GM21367 (cell line): Measurements from ENCODE around the gene MYO1G.
A peak's percentile ranks its signal among the peaks of the same experiment; 100 is the strongest.
"Not testable (repeated sequence)": the region's sequence is repeated elsewhere in the genome, so short reads cannot be mapped to it uniquely, and the experiment has no call there.

Experiments
- ATAC-seq: cut with Tn5 transposase; IDR thresholded peaks from one replicate; pipeline ENCODE4 v1.9.1; 2021; ENCODE audit not compliant: unreplicated experiment

MYO1G gene

GRCh38 chr7:44978511-44979366, at the start of gene MYO1G:
Gene MYO1G, minus strand, starts transcription at chr7:44979015. Its CDS starts 54 bp downstream, at chr7:44978961.
- peak; percentile 50 for ATAC-seq

DNA sequence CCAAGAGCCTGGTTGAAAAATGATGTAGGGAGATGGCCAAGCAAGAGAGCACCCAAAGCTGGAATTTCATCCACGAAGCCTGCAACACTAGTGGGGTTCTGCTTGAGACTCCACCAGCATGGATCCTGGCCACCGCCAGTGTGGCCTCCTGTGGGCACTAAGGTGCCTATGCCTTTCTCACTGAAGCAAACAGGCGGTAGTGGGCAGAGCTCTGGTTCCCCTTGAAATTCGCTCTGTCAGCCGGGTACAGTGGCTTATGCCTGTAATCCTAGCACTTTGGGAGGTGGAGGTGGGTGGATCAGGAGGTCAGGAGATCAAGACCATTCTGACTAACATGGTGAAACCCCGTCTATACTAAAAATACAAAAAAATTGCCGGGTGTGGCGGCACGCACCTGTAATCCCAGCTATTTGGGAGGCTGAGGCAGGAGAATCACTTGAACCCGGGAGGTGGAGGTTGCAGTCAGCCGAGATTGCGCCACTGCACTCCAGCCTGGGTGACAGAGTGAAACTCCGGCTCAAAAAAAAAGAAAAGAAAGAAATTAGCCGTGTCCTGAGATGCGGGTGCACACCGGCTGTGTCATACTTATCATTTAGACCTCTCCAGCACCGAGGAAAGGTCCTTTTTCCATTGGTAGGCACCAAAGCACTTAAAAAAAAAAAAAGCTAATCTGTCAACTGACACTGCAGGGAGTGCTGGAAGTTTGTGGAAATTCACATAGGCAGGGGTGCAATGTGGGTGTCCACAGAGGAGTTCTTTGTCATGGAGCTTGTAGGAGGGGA, 49.5 kb upstream of the MYO1G start:
- ATAC-seq, result no peak

- ATAC-seq, result no peak
Measured at GRCh38 chr7:45027774-45028114, 48.9 kb upstream of the MYO1G start.

GRCh38 chr7:45026984-45027773, 48.4 kb upstream of the MYO1G start:
- ATAC-seq, result no peak

GRCh38 chr7:45026013-45026412, 47.2 kb upstream of the MYO1G start:
- no peak for ATAC-seq

DNA sequence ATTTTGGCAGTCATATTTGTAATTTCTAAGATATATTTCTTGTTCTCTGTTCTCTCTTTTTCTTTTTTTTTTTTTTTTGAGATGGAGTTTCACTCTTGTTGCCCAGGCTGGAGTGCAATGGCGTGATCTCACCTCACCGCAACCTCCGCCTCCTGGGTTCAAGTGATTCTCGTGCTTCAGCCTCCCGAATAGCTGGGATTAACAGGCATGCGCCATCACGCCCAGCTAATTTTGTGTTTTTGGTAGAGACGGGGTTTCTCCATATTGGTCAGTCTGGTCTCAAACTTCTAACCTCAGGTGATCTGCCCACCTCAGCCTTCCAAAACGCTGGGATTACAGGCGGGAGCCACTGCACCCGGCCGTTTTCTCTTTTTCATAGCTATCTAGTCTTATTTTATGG, 46.7 kb upstream of the MYO1G start:
- not testable (repeated sequence) for ATAC-seq

GRCh38 chr7:45024126-45024744, 45.4 kb upstream of the MYO1G start:
- no peak for ATAC-seq

- ATAC-seq, result peak; percentile 66
Measured at GRCh38 chr7:45021604-45022296, 42.9 kb upstream of the MYO1G start.

GRCh38 chr7:45020915-45021314, 42.1 kb upstream of the MYO1G start:
- ATAC-seq, result no peak

DNA sequence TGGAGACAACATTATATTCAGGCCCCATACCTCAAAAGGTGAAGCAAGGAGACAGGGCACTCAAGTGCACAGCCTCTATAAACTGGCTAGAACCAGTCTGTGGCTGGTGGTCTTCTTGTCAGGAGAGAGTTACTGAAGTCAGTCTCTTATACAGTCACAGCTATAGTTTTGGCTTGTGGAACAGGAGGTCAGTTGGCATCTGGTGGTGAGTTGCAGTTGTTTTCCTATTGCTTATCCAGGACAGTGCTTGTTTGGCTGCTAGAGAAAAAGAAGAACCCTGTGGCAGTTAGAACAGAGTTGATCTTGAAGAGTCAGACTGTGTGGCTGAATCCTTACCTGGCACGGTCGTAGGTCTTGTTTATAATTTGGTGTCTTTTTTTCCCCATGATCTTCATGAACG, 38.4 kb upstream of the MYO1G start:
- ATAC-seq, result no peak

DNA sequence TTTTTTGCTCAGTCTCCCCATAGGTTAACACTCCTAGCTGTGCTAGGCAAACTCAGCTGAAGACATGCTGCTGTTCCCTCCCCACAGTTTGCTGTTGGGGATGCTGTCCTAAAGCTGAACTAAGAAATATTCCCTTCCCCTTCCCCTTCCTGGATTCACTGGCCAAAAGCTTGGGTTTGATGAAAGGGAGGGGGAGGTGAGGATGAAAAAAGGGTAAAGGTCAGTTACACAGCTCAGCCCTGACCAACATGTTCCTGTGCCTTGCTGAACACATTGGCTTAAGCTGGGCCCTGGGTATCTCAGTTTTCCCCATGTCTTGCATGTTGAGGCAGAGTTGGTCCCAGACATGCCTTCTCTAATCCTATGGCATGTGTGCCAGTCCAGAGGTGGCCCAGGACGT, 36.5 kb upstream of the MYO1G start:
- no peak for ATAC-seq

- no peak for ATAC-seq
Measured at GRCh38 chr7:45013465-45013967, 34.7 kb upstream of the MYO1G start.

GRCh38 chr7:45007571-45008328, 28.9 kb upstream of the MYO1G start:
- ATAC-seq, result no peak

DNA sequence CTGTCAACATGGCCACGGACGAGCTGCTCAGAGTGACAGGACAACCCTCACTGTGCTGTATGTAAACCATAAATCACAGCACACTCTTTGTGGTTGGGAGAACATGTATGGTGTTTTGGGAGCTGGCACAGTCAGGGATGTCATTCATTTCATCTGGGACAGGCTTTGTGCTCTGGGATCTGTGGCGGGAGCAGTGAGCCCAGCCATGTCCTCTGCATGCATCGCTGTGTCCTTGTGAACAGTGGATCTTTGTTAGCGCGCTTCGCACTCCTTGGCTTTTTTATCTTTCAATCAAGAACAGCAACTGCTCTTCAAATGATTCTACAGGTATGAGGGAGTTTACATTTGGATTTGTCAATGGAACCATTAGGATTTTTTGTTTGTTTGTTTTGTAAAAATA, 28.3 kb upstream of the MYO1G start:
- ATAC-seq, result no peak

GRCh38 chr7:45003789-45004188, 25.0 kb upstream of the MYO1G start:
- ATAC-seq, result no peak

GRCh38 chr7:45001826-45002225, 23.0 kb upstream of the MYO1G start:
- ATAC-seq, result no peak

DNA sequence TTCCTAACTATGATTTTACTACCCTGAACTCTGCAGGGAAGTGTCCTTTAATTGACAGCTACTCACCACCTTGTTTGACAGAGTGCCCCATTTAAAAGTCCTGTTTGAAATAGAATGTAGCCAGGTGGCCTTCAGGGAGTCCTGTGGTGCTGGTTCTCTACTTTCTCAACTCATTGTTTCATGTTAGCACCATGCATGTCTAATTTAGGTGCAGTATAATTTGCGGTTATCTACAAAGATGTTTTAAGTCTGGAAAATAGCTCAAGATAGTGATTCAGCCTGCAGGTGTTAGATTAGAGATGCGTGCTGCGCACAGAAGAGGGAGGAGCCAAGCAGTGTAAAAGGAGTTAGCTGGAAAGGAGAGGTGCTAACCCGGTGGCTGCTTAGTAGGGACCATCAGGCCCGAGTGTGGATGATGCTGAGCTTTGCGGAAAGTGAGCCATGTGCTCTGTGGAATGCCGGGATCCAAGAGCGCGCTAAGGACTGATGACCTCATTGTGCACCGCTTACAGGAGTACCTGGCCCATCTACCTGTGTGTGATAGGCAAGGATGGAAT, 22.4 kb upstream of the MYO1G start:
- ATAC-seq, result peak; percentile 31

GRCh38 chr7:45000093-45001032, 21.5 kb upstream of the MYO1G start, which contains the start of gene CCM2:
Gene CCM2, plus strand, starts transcription at chr7:45000201. Its CDS starts 133 bp downstream, at chr7:45000334.
- no peak for ATAC-seq
